GM12878 (cell line): ENCODE results near the gene GPR31. TPM values are rescaled to one million over a fixed set of nuclear protein-coding genes. Genes with fewer than 3 reads are reported as not detected.

Source experiments
- ATAC-seq: fragments of 200-7000 bp; cut with Tn5 transposase; 3 replicates; pipeline ENCODE4 v1.9.1; 2020; ENCODE audit warnings: mild to moderate bottlenecking, moderate library complexity
- BruUV-seq: library from RNA; stranded (reverse); fragments of 400-500 nt; replicated peaks from 2 replicates; lab custom pipeline; 2021; lab: Mats Ljungman, UMichigan
- CTCF ChIA-PET: fragments of 300-600 bp; sonication (Branson Sonifier 250); formaldehyde crosslinking; extraction: SDS; loops from one replicate; lab custom pipeline; 2021; ENCODE audit warnings: inconsistent platforms; lab: Yijun Ruan, JAX
- POLR2A ChIA-PET: fragments of 350-600 bp; formaldehyde crosslinking; extraction: SDS; loops from one replicate; lab custom pipeline; 2021; ENCODE audit warnings: inconsistent platforms; lab: Charles Lee
- RAD21 ChIA-PET: fragments of 300-600 bp; sonication (Branson Sonifier 250); formaldehyde crosslinking; loops from one replicate; lab custom pipeline; 2023; ENCODE audit warnings: antibody characterized with exemption; ENCODE audit not compliant: unreplicated experiment; lab: Charles Lee
- SMC1A ChIA-PET: fragments of 300-600 bp; sonication (Branson Sonifier 250); formaldehyde crosslinking; loops from one replicate; lab custom pipeline; 2023; ENCODE audit not compliant: unreplicated experiment, uncharacterized antibody; lab: Charles Lee
- DNase-seq: peaks from one replicate; pipeline ENCODE4 v3.0.0-alpha.2; 2011; ENCODE audit warnings: low read depth, low spot score
- FAIRE-seq: peaks from 3 replicates; lab custom pipeline; 2011; peaks lifted over from hg19 to GRCh38; lab: Jason Lieb, UNC
- H2AFZ ChIP-seq: 2 replicates; pipeline ENCODE4 v1.6.0; 2011; ENCODE audit warnings: low read depth, low read length, control low read depth; ENCODE audit not compliant: control insufficient read depth
- H3K27ac ChIP-seq: 2 replicates; pipeline ENCODE4 v1.5.1; 2011; ENCODE audit warnings: control low read depth; ENCODE audit not compliant: control insufficient read depth, insufficient read depth
- H3K27me3 ChIP-seq, 2 experiments: replicated peaks in 1 of 2; 2 replicates each; pipeline versions ENCODE4 v1.6.0 to v1.6.1; 2011; ENCODE audit warnings: low read length in 1 of 2; ENCODE audit not compliant: control insufficient read depth in 2 of 2, insufficient read depth in 2 of 2
- H3K36me3 ChIP-seq, 2 experiments: 2 replicates each; pipeline ENCODE4 v1.5.1; 2011; ENCODE audit warnings: low read length in 1 of 2; ENCODE audit not compliant: control insufficient read depth in 2 of 2, insufficient read depth in 2 of 2
- H3K4me1 ChIP-seq: 2 replicates; pipeline ENCODE4 v1.6.1; 2011; ENCODE audit warnings: mild to moderate bottlenecking, low read length, moderate library complexity, mixed read lengths; ENCODE audit not compliant: control insufficient read depth, insufficient read depth
- H3K4me2 ChIP-seq: 2 replicates; pipeline ENCODE4 v1.6.0; 2011; ENCODE audit warnings: control low read depth; ENCODE audit not compliant: control insufficient read depth, insufficient read depth
- H3K4me3 ChIP-seq: fragments of 200-600 bp; sonication (generic); 2 replicates; pipeline ENCODE4 v1.5.1; 2016
- H3K79me2 ChIP-seq: 2 replicates; pipeline ENCODE4 v1.6.0; 2011; ENCODE audit warnings: low read length; ENCODE audit not compliant: control insufficient read depth, insufficient read depth
- H3K9ac ChIP-seq: 2 replicates; pipeline ENCODE4 v1.8.0; 2011; ENCODE audit warnings: low read length, control low read depth, mixed read lengths; ENCODE audit not compliant: control insufficient read depth, insufficient read depth
- H3K9me3 ChIP-seq: replicated peaks from 3 replicates; pipeline ENCODE4 v1.5.1; 2011; ENCODE audit warnings: mild to moderate bottlenecking, low read length; ENCODE audit not compliant: control insufficient read depth, insufficient read depth
- H4K20me1 ChIP-seq: 2 replicates; pipeline ENCODE4 v1.6.0; 2011; ENCODE audit not compliant: control insufficient read depth, insufficient read depth
- CREB1 ChIP-seq: IDR thresholded peaks from 2 replicates; pipeline ENCODE4 v1.6.1; 2012; ENCODE audit warnings: low read depth, mild to moderate bottlenecking, inconsistent platforms
- IKZF1 ChIP-seq: fragments of 450-650 bp; conservative IDR thresholded peaks from 2 replicates; pipeline ENCODE4 v1.6.1; 2017; ENCODE audit warnings: antibody characterized with exemption, mild to moderate bottlenecking
- LARP7 ChIP-seq: fragments of 450-650 bp; IDR thresholded peaks from 2 replicates; pipeline ENCODE4 v1.6.1; 2017; ENCODE audit warnings: mild to moderate bottlenecking
- NR2C1 ChIP-seq: fragments of 450-650 bp; IDR thresholded peaks from 2 replicates; pipeline ENCODE4 v1.6.1; 2017; ENCODE audit warnings: antibody characterized with exemption, mild to moderate bottlenecking, moderate library complexity
- SKIL ChIP-seq: fragments of 450-650 bp; IDR thresholded peaks from 2 replicates; pipeline ENCODE4 v1.6.1; 2017; ENCODE audit warnings: mild to moderate bottlenecking, low read depth, inconsistent platforms; ENCODE audit not compliant: poor library complexity, severe bottlenecking
- SMAD5 ChIP-seq: IDR thresholded peaks from 2 replicates; pipeline ENCODE4 v1.6.1; 2016; ENCODE audit warnings: antibody characterized with exemption, low read depth
- WGBS: methylation state at CpG from one replicate; pipeline ENCODE4 v1.1.6; 2016; ENCODE audit warnings: low lambda C conversion rate; ENCODE audit not compliant: insufficient replicate concordance, insufficient coverage; ENCODE audit errors: missing lambda C conversion rate; 5-methylcytosine and 5-hydroxymethylcytosine counted together
- in situ Hi-C: fragments of 300-500 bp; cut with MboI; formaldehyde crosslinking; loops from 9 replicates; pipeline ENCODE4 v1.14.3; 2018; ENCODE audit warnings: mixed read lengths
- intact Hi-C: fragments of 100-400 bp; cut with micrococcal nuclease; formaldehyde crosslinking; loops from one replicate; pipeline ENCODE4 v1.14.2; 2022; ENCODE audit not compliant: unreplicated experiment
- polyA plus RNA-seq, 11 experiments: library from polyadenylated mRNA; depleted of rRNA in 4 of 11; unstranded in 6 of 11; stranded (reverse) in 5 of 11; fragments of >200 nt; fragmentation: Nextera tagmentation in 4 of 11; fragmentation: Illumina TruSeq in 1 of 11; extraction: Ambion mirVana in 4 of 11; extraction: Trizol in 1 of 11; gene quantifications; 1 replicate in 1 of 11; 2 replicates in 10 of 11; pipeline versions ENCODE4 v1.2.1 to v1.2.3, GENCODE V29; 2011 to 2016; ENCODE audit warnings: inconsistent platforms in 2 of 11, missing spikeins in 2 of 11, low read depth in 1 of 11
- total RNA-seq, 4 experiments: library from RNA; depleted of rRNA in 3 of 4; stranded (reverse); fragments of >200 nt in 3 of 4; fragmentation: Illumina TruSeq in 1 of 4; extraction: Trizol in 1 of 4; gene quantifications; 2 replicates each; pipeline versions ENCODE4 v1.2.1 to v1.2.3, GENCODE V29; 2013 to 2021
- TF ChIP-seq, protein P1 (sequence below): IDR thresholded peaks from 2 replicates; pipeline ENCODE4 v1.6.1; 2012; ENCODE audit warnings: mild to moderate bottlenecking, low read depth, low read length

Gene GPR31
- total and polyA plus RNA-seq, 10 of the 15 experiments (the other 5 are each of a cell fraction or from before 2014, with no cell fraction given), result not detected

GRCh38 chr6:167148997-167149396, 8.8 kb downstream of the GPR31 start:
- ChIA-PET CTCF (no interaction called here), RAD21 (no interaction called here), SMC1A (interaction anchor here (1.0 kb wide), 1 partner anchor 12 kb away, joined by 4 read pairs; no protein-coding TSS in a partner anchor), POLR2A (no interaction called here)
- H3K4me1 ChIP-seq, result peaks cover 27% of the 10 kb centered on the region
- H3K9me3 ChIP-seq, result 0 out of 3 replicates have a peak, but pooled peaks cover 1% of the 10 kb centered on the region
- in situ Hi-C loops (loop anchor here (25.0 kb wide), 1 partner anchor 137 kb away; no protein-coding TSS in a partner anchor), intact Hi-C loops (no loop called here)
- H3K79me2 ChIP-seq, result no peaks in the 10 kb centered on the region
- H3K9ac ChIP-seq, result no peak overlapping the region
- no peaks in the 10 kb centered on the region for H4K20me1 ChIP-seq
- BruUV-seq, result no TSS peak
- H3K4me3 ChIP-seq, result no peak overlapping the region
- no peak for FAIRE-seq
- H3K4me2 ChIP-seq, result no peak overlapping the region
- TF ChIP-seq LARP7 (no peak), CREB1 (no peak), IKZF1 (no peak), SKIL (no peak), NR2C1 (no peak), SMAD5 (no peak)
- TF ChIP-seq, protein P1, sequence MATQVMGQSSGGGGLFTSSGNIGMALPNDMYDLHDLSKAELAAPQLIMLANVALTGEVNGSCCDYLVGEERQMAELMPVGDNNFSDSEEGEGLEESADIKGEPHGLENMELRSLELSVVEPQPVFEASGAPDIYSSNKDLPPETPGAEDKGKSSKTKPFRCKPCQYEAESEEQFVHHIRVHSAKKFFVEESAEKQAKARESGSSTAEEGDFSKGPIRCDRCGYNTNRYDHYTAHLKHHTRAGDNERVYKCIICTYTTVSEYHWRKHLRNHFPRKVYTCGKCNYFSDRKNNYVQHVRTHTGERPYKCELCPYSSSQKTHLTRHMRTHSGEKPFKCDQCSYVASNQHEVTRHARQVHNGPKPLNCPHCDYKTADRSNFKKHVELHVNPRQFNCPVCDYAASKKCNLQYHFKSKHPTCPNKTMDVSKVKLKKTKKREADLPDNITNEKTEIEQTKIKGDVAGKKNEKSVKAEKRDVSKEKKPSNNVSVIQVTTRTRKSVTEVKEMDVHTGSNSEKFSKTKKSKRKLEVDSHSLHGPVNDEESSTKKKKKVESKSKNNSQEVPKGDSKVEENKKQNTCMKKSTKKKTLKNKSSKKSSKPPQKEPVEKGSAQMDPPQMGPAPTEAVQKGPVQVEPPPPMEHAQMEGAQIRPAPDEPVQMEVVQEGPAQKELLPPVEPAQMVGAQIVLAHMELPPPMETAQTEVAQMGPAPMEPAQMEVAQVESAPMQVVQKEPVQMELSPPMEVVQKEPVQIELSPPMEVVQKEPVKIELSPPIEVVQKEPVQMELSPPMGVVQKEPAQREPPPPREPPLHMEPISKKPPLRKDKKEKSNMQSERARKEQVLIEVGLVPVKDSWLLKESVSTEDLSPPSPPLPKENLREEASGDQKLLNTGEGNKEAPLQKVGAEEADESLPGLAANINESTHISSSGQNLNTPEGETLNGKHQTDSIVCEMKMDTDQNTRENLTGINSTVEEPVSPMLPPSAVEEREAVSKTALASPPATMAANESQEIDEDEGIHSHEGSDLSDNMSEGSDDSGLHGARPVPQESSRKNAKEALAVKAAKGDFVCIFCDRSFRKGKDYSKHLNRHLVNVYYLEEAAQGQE, result no peak
- no peak overlapping the region for H3K27ac ChIP-seq
- WGBS, result 89% methylated on average over 5 of the region's 5 CpGs
- H3K27me3 ChIP-seq, result no peaks in the 10 kb centered on the region
- ATAC-seq, result no peak
- H2AFZ ChIP-seq, result no peak overlapping the region
- H3K36me3 ChIP-seq, result no peaks in the 10 kb centered on the region
- no peak for DNase-seq
